LHCN-M2 (cell line): ENCODE results near the gene ANKRD37. TPM values are rescaled to one million over a fixed set of nuclear protein-coding genes. Genes with fewer than 3 reads are reported as not detected.

Source experiments
- DNase-seq: peaks from one replicate; pipeline ENCODE4 v3.0.0-alpha.2; 2012; ENCODE audit warnings: low read depth
- total RNA-seq: library from RNA; depleted of rRNA; stranded (reverse); fragments of >200 nt; gene quantifications from 2 replicates; pipeline ENCODE4 v1.2.3, GENCODE V29; 2014

The ANKRD37 gene
- total RNA-seq, 1 experiment from 2014 or later, result 14.4 TPM

GRCh38 chr4:185379326-185380295 lies 17.0 kb upstream of the ANKRD37 start:
- no peak for DNase-seq

- no peak for DNase-seq
Observed at GRCh38 chr4:185380320-185380719, 16.3 kb upstream of the ANKRD37 start.

GRCh38 chr4:185381288-185382196 lies 15.1 kb upstream of the ANKRD37 start:
- DNase-seq, result no peak

- no peak for DNase-seq
Observed at GRCh38 chr4:185382754-185383153, 13.9 kb upstream of the ANKRD37 start.

- no peak for DNase-seq
Observed at GRCh38 chr4:185383451-185383850, 13.2 kb upstream of the ANKRD37 start.

- no peak for DNase-seq
Observed at GRCh38 chr4:185384061-185384460, 12.6 kb upstream of the ANKRD37 start.

GRCh38 chr4:185384930-185385331 lies 11.7 kb upstream of the ANKRD37 start:
- peak; percentile 55 for DNase-seq

GRCh38 chr4:185387957-185388356 lies 8.7 kb upstream of the ANKRD37 start:
- no peak for DNase-seq

GRCh38 chr4:185390941-185391340 lies 5.7 kb upstream of the ANKRD37 start:
- no peak for DNase-seq

GRCh38 chr4:185392156-185392555 lies 4.5 kb upstream of the ANKRD37 start:
- DNase-seq, result peak; percentile 43

- DNase-seq, result no peak
Observed at GRCh38 chr4:185394568-185395237, 1.9 kb upstream of the ANKRD37 start.

- no peak for DNase-seq
Observed at GRCh38 chr4:185395238-185395955, 1.2 kb upstream of the ANKRD37 start, which contains the start of gene LRP2BP. Gene LRP2BP, minus strand, starts transcription at chr4:185395924. Its CDS starts 17,738 bp downstream, at chr4:185378186.

GRCh38 chr4:185395956-185396723 lies 501 bp upstream of the ANKRD37 start:
- peak; percentile 97 for DNase-seq

GRCh38 chr4:185398618-185399017 lies 2.0 kb downstream of the ANKRD37 start:
- DNase-seq, result no peak

- no peak for DNase-seq
Observed at GRCh38 chr4:185399466-185399865, 2.8 kb downstream of the ANKRD37 start.

GRCh38 chr4:185404031-185404430 lies 7.4 kb downstream of the ANKRD37 start:
- no peak for DNase-seq

- DNase-seq, result no peak
Observed at GRCh38 chr4:185405296-185405999, 8.8 kb downstream of the ANKRD37 start.

- no peak for DNase-seq
Observed at GRCh38 chr4:185408432-185408831, 11.8 kb downstream of the ANKRD37 start.

GRCh38 chr4:185411849-185412248 lies 15.2 kb downstream of the ANKRD37 start:
- no peak for DNase-seq
